GM12878 (cell line): ENCODE results near the gene NR1D2. TPM values are rescaled to one million over a fixed set of nuclear protein-coding genes. Genes with fewer than 3 reads are reported as not detected.

ENCODE experiments used
- BHLHE40 ChIP-seq, 2 experiments: fragments of 450-650 bp in 1 of 2; IDR thresholded peaks; 2 replicates each; pipeline ENCODE4 v1.6.1; 2011 to 2017; ENCODE audit warnings: low read depth in 2 of 2, borderline replicate concordance in 1 of 2, improper control_type of control experiment in 1 of 2, low read length in 1 of 2, mild to moderate bottlenecking in 1 of 2
- CHD4 ChIP-seq: fragments of 200-600 bp; sonication (generic); IDR thresholded peaks from 2 replicates; pipeline ENCODE4 v1.6.1; 2016; ENCODE audit warnings: mild to moderate bottlenecking
- FOXM1 ChIP-seq: IDR thresholded peaks from 2 replicates; pipeline ENCODE4 v1.6.1; 2012; ENCODE audit warnings: low read depth, mild to moderate bottlenecking, inconsistent platforms, low read length, moderate library complexity
- KLF5 ChIP-seq: fragments of 450-650 bp; IDR thresholded peaks from 2 replicates; pipeline ENCODE4 v1.6.1; 2014; ENCODE audit warnings: mild to moderate bottlenecking; ENCODE audit not compliant: partially characterized antibody
- NBN ChIP-seq: fragments of 450-650 bp; IDR thresholded peaks from 2 replicates; pipeline ENCODE4 v1.6.1; 2016
- NFYA ChIP-seq: IDR thresholded peaks from 2 replicates; pipeline ENCODE4 v1.6.1; 2011; ENCODE audit warnings: low read depth, mild to moderate bottlenecking, low read length, improper control_type of control experiment, borderline replicate concordance
- PAX5 ChIP-seq: IDR thresholded peaks from 2 replicates; pipeline ENCODE4 v1.6.1; 2011; ENCODE audit warnings: low read depth, low read length, borderline replicate concordance
- PML ChIP-seq: IDR thresholded peaks from 2 replicates; pipeline ENCODE4 v1.6.1; 2012; ENCODE audit warnings: low read length, inconsistent platforms
- RAD21 ChIP-seq: IDR thresholded peaks from 2 replicates; pipeline ENCODE4 v1.6.1; 2011; ENCODE audit warnings: mild to moderate bottlenecking, low read depth, low read length, moderate library complexity; ENCODE audit not compliant: insufficient read depth
- SIX5 ChIP-seq: IDR thresholded peaks from 2 replicates; pipeline ENCODE4 v1.6.1; 2011; ENCODE audit warnings: mild to moderate bottlenecking, low read depth, low read length, moderate library complexity; ENCODE audit not compliant: severe bottlenecking
- STAT1 ChIP-seq: fragments of 450-650 bp; conservative IDR thresholded peaks from 2 replicates; pipeline ENCODE4 v1.6.1; 2014; ENCODE audit warnings: antibody characterized with exemption, mild to moderate bottlenecking
- SUZ12 ChIP-seq: fragments of 200-600 bp; sonication (generic); IDR thresholded peaks from one replicate; pipeline ENCODE4 v1.6.1; 2018; ENCODE audit warnings: antibody characterized with exemption, mild to moderate bottlenecking; ENCODE audit not compliant: unreplicated experiment
- YBX1 ChIP-seq: fragments of 450-650 bp; IDR thresholded peaks from 2 replicates; pipeline ENCODE4 v1.6.1; 2016; ENCODE audit warnings: antibody characterized with exemption
- ZBTB11 ChIP-seq: fragments of 450-650 bp; formaldehyde crosslinking; IDR thresholded peaks from 2 replicates; pipeline ENCODE4 v1.5.0; 2022; ENCODE audit warnings: mild to moderate bottlenecking, missing genetic modification characterization
- ZNF207 ChIP-seq: fragments of 450-650 bp; IDR thresholded peaks from 2 replicates; pipeline ENCODE4 v1.6.1; 2014; ENCODE audit warnings: antibody characterized with exemption, mild to moderate bottlenecking, borderline replicate concordance
- ZNF24 ChIP-seq: fragments of 450-650 bp; IDR thresholded peaks from 2 replicates; pipeline ENCODE4 v1.6.1; 2017; ENCODE audit warnings: antibody characterized with exemption, mild to moderate bottlenecking
- ZNF384 ChIP-seq: IDR thresholded peaks from 2 replicates; pipeline ENCODE4 v1.6.1; 2012; ENCODE audit warnings: low read depth, mild to moderate bottlenecking, low read length, improper control_type of control experiment, borderline replicate concordance
- polyA plus RNA-seq, 11 experiments: library from polyadenylated mRNA; depleted of rRNA in 4 of 11; unstranded in 6 of 11; stranded (reverse) in 5 of 11; fragments of >200 nt; fragmentation: Nextera tagmentation in 4 of 11; fragmentation: Illumina TruSeq in 1 of 11; extraction: Ambion mirVana in 4 of 11; extraction: Trizol in 1 of 11; gene quantifications; 1 replicate in 1 of 11; 2 replicates in 10 of 11; pipeline versions ENCODE4 v1.2.1 to v1.2.3, GENCODE V29; 2011 to 2016; ENCODE audit warnings: inconsistent platforms in 2 of 11, missing spikeins in 2 of 11, low read depth in 1 of 11
- total RNA-seq, 4 experiments: library from RNA; depleted of rRNA in 3 of 4; stranded (reverse); fragments of >200 nt in 3 of 4; fragmentation: Illumina TruSeq in 1 of 4; extraction: Trizol in 1 of 4; gene quantifications; 2 replicates each; pipeline versions ENCODE4 v1.2.1 to v1.2.3, GENCODE V29; 2013 to 2021
- TF ChIP-seq, protein P1 (sequence below): IDR thresholded peaks from 2 replicates; pipeline ENCODE4 v1.6.1; 2011; ENCODE audit warnings: low read depth, low read length, improper control_type of control experiment, borderline replicate concordance
- TF ChIP-seq, protein P2 (sequence below): IDR thresholded peaks from 2 replicates; pipeline ENCODE4 v1.6.1; 2011; ENCODE audit warnings: borderline replicate concordance, low read depth, mild to moderate bottlenecking, moderate library complexity, mixed read lengths, low read length; ENCODE audit not compliant: insufficient read depth; ENCODE audit errors: extremely low read length
- TF ChIP-seq, protein P3 (sequence below): fragments of 150-350 bp; IDR thresholded peaks from 2 replicates; pipeline ENCODE4 v1.6.1; 2014; ENCODE audit warnings: mild to moderate bottlenecking, low read depth, low read length

Gene NR1D2
- total and polyA plus RNA-seq, 10 of the 15 experiments (the other 5 are each of a cell fraction or from before 2014, with no cell fraction given), result 0.67 to 5.3 (median 2.6) TPM

DNA sequence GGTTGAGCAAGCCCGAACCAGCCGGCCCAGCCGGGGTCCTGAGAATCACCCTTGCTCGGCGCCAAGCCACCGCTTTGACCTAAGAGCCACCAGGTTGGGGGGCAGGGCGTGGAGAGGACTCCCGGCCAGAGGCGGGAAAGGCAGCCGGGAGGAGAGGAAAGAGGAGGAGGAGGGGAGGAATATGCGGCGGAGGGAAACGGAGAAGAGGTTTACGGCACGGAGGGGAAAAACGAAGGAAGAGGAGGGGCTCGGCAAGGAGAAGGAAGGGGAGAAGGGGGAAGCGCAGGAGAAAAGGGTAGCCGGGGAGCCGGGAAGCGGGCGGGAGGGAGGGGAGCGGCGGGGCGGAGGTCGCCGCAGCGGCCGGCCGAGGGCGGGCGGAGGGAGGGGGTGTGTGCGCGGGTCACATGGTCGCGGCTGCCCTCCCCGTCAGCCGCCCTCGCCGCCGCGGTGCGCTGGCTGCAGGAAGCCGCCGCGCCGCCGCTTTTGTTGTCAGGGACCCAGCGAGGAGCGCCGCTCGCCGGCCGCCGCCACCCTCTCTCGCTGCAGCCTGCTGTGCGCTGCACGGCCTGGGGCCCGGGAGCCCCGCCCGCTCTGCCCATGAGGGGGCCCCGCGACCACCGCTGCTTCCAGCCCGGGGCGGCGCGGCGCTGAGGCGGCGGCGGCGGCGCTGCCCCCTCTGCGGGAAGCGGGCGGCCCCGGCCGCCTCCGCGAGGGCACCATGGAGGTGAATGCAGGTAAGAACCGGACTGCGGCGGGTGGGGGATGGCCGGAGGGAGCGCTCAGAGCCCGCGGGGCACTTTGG lies at the start of gene NR1D2 (continued):
- TF ChIP-seq, protein P1, sequence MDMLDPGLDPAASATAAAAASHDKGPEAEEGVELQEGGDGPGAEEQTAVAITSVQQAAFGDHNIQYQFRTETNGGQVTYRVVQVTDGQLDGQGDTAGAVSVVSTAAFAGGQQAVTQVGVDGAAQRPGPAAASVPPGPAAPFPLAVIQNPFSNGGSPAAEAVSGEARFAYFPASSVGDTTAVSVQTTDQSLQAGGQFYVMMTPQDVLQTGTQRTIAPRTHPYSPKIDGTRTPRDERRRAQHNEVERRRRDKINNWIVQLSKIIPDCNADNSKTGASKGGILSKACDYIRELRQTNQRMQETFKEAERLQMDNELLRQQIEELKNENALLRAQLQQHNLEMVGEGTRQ, result peak; percentile 28
- TF ChIP-seq, protein P2, sequence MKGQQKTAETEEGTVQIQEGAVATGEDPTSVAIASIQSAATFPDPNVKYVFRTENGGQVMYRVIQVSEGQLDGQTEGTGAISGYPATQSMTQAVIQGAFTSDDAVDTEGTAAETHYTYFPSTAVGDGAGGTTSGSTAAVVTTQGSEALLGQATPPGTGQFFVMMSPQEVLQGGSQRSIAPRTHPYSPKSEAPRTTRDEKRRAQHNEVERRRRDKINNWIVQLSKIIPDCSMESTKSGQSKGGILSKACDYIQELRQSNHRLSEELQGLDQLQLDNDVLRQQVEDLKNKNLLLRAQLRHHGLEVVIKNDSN, result peak; percentile 74
- TF ChIP-seq BHLHE40 (IDR thresholded peaks at IDR 0.05; ENCODE audit: borderline replicate concordance in 1 of 2, low read depth in 2 of 2, low read length in 1 of 2) (peak in 1 of 2 experiments; percentile 65; a peak in 2 of 4 replicates), ZNF24 (no peak), ZBTB11 (CRISPR knock-in tag) (no peak), FOXM1 (no peak), STAT1 (no peak), SUZ12 (no peak), CHD4 (no peak), ZNF207 (no peak), ZNF384 (no peak), YBX1 (no peak), SIX5 (no peak), RAD21 (peak; percentile 19; the same call in 1 of the 2 replicates), PML (no peak), NFYA (no peak), NBN (peak; percentile 67; the same call in 1 of the 2 replicates), KLF5 (no peak), PAX5 (no peak)
- TF ChIP-seq, protein P3, sequence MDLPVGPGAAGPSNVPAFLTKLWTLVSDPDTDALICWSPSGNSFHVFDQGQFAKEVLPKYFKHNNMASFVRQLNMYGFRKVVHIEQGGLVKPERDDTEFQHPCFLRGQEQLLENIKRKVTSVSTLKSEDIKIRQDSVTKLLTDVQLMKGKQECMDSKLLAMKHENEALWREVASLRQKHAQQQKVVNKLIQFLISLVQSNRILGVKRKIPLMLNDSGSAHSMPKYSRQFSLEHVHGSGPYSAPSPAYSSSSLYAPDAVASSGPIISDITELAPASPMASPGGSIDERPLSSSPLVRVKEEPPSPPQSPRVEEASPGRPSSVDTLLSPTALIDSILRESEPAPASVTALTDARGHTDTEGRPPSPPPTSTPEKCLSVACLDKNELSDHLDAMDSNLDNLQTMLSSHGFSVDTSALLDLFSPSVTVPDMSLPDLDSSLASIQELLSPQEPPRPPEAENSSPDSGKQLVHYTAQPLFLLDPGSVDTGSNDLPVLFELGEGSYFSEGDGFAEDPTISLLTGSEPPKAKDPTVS, result no peak
